HAP-1 (cell line): Measurements from ENCODE around the gene ACP5.

Experiments used
- DNase-seq, 2 experiments: peaks; one replicate each; pipeline ENCODE4 v3.0.0-alpha.2; 2016 to 2020; ENCODE audit warnings: low spot score in 2 of 2
- H3K27me3 ChIP-seq: fragments of 250-450 bp; sonication (Bioruptor Pico); 2 replicates; pipeline ENCODE4 v1.5.1; 2020; ENCODE audit warnings: low read depth, mild to moderate bottlenecking, moderate library complexity
- H3K36me3 ChIP-seq: fragments of 250-450 bp; sonication (Bioruptor Pico); replicated peaks from 2 replicates; pipeline ENCODE4 v1.5.1; 2020; ENCODE audit warnings: mild to moderate bottlenecking
- H3K4me1 ChIP-seq: fragments of 250-450 bp; sonication (Bioruptor Pico); 2 replicates; pipeline ENCODE4 v1.5.1; 2020; ENCODE audit warnings: mild to moderate bottlenecking
- H3K4me3 ChIP-seq: fragments of 250-450 bp; sonication (Bioruptor Pico); 2 replicates; pipeline ENCODE4 v1.5.1; 2020; ENCODE audit warnings: mild to moderate bottlenecking, moderate library complexity
- H3K9me3 ChIP-seq: fragments of 250-450 bp; sonication (Bioruptor Pico); 2 replicates; pipeline ENCODE4 v1.5.1; 2020; ENCODE audit warnings: mild to moderate bottlenecking, moderate library complexity
- in situ Hi-C: fragments of 300-500 bp; cut with MboI; formaldehyde crosslinking; loops from 3 replicates; pipeline ENCODE4 v1.14.3; 2020; ENCODE audit warnings: low sequenced_read_pairs, inconsistent platforms, mixed read lengths

The ACP5 gene

DNA sequence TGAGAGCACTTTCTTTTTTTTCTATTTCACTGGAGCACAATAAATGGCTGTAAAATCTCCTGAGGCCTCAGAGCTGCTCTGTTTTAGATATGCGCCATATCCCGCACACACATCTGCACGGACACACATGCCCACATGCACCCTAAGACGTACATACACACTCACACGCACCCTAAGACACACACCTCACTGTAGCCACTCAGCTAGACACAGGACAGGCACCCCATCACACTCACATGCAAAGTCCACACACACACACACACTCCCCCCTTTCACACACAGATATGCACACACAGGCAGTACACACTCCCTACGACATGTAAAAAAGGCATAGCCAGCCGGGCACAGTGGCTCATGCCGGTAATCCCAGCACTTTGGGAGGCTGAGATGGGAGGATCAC lies 27.2 kb downstream of the ACP5 start:
- H3K9me3 ChIP-seq: no peaks in the 10 kb centered on the region
- H3K4me3 ChIP-seq: no peak overlapping the region
- H3K27me3 ChIP-seq: no peaks in the 10 kb centered on the region
- H3K36me3 ChIP-seq: peaks cover 3% of the 10 kb centered on the region
- in situ Hi-C loops: no loop called here
- no peaks in the 10 kb centered on the region for H3K4me1 ChIP-seq
- DNase-seq: no peak

DNA sequence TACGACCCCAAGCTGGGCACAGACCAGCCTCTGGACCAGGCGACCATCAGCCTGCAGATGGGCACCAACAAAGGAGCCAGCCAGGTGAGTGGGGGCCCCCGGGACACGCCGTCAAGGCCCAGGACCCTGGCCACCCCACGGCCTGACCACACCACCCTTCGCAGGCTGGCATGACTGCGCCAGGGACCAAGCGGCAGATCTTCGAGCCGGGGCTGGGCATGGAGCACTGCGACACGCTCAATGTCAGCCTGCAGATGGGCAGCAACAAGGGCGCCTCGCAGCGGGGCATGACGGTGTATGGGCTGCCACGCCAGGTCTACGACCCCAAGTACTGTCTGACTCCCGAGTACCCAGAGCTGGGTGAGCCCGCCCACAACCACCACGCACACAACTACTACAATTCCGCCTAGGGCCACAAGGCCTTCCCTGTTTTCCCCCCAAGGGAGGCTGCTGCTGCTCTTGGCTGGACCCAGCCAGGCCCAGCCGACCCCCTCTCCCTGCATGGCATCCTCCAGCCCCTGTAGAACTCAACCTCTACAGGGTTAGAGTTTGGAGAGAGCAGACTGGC lies 28.0 kb downstream of the ACP5 start:
- DNase-seq: no peak
- no peak overlapping the region for H3K4me3 ChIP-seq
- peaks cover 3% of the 10 kb centered on the region for H3K36me3 ChIP-seq
- no peaks in the 10 kb centered on the region for H3K9me3 ChIP-seq
- H3K27me3 ChIP-seq: no peaks in the 10 kb centered on the region
- H3K4me1 ChIP-seq: no peaks in the 10 kb centered on the region
- in situ Hi-C loops: no loop called here

DNA sequence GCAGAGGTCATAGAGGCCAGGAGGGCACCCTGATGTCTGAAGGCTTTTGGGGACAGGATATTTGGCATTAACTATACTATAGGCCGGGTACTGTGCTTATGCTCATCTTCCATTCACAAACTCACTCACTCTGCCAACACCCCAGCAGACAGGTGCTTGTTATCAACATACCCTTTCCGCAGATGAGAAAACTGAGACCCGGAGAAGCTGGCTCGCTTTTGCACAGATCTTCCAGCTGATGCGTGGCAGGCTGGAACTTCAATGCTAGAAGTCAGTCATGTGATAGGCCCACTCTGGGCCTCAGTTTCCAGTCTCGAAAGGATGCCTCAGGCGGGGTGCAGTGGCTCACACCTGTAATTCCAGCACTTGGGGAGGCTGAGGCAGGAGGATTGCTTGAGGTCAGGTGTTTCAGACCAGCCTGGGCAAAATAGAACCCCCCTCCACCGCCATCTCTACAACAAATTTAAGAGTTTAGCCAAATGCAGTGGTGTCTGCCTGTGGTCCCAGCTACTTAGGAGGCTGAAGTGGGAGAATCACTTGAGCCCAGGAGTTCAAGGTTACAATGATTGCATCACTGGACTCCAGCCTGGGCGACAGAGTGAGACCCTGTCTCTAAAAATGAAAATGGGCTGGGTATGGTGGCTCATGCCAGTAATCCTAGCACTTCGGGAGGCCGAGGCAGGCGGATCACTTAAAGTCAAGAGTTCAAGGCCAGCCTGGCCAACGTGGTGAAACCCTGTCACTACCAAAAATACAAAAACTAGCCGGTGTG lies 29.3 kb downstream of the ACP5 start:
- DNase-seq: no peak
- H3K27me3 ChIP-seq: no peaks in the 10 kb centered on the region
- H3K9me3 ChIP-seq: no peaks in the 10 kb centered on the region
- no peak overlapping the region for H3K4me3 ChIP-seq
- no peaks in the 10 kb centered on the region for H3K4me1 ChIP-seq
- no peaks in the 10 kb centered on the region; the same call in none of the 2 replicates for H3K36me3 ChIP-seq
- in situ Hi-C loops: no loop called here

DNA sequence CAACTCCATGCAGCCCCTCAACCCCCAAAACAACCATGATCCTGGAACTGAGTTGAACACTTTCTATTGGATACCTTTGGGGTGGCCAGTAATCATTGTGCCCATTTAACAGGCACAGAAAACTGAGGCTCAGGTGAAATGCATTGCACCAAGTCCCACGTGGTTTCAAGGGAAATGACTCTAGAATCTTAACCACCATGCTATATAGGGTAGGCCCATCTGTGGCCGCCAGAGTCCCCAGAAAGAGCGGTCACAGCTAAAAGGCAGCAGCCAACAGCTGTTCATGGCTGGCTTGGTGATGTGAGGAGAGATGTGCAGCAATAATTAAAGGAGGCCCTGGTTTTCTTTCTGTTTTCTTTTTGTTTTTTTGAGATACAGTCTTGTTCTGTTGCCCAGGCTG lies 36.2 kb downstream of the ACP5 start:
- H3K36me3 ChIP-seq: no peaks in the 10 kb centered on the region
- no peak for DNase-seq
- no peaks in the 10 kb centered on the region for H3K27me3 ChIP-seq
- H3K9me3 ChIP-seq: no peaks in the 10 kb centered on the region
- H3K4me1 ChIP-seq: no peaks in the 10 kb centered on the region
- in situ Hi-C loops: no loop called here
- no peak overlapping the region for H3K4me3 ChIP-seq

DNA sequence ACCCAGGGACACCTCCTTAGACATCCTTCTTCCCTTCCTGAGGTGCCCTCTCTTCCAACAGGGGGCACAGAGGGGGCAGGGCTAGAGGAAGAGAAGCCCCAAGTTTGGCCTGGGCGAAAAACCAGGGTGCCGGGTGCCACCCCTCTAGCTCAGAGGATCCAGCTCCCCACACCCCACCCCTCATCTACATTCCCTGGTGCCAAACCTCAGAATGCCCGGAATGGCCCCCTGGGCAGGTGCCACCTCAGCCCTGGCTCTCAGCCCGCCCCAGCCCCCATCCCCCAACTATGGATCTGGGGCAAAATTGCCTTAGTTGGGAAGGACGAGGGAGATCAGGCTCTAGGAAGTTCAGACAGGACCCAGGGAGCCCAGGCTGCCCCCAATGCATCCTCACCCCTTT lies 36.8 kb downstream of the ACP5 start:
- Histone ChIP-seq H3K9me3 (no peaks in the 10 kb centered on the region), H3K27me3 (no peaks in the 10 kb centered on the region), H3K36me3 (no peaks in the 10 kb centered on the region), H3K4me3 (no peak overlapping the region), H3K4me1 (peaks cover 2% of the 10 kb centered on the region; the same call in 1 of the 2 replicates)
- in situ Hi-C loops: no loop called here
- DNase-seq: no peak

DNA sequence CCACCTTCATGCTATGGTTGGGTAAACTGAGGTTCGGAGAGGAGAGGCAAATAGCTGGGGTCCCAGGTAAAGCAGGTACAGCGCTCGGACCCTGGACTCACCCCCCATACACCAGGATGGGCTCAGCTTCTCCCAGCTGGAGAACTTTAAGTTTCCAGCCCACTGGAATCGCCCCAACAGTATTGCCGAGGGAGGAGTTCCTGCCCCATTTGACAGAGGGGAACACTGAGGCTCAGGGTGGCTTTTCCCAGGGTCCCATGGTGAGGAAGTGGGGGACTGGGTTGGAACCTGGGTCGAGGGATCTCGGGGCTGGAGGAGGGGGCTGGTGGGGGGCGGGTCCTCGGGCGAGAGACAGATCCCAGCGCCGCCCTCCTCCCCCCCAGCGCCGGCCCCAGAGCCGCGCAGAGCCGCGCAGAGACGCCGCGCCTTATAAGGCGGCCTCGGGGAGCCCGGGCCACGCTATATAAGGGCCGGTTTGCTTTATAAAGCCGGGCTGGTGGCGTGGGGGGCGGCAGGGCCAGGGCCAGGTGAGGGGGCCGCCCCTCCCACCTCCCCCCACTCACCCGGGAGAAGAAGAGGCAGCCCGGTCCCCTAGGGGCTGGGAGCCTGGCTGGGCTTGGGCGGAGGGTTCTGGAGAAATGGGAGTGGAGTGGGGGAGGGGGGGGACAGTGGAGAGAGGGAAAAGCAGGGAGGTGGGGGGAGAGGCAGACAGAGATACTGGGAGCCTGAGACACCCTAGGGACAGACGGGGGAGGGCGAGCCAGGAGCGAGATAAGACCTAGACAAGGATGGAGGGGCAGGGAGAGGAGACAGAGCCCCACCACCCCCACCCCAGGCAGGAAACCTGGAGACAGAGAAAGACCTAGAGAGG lies 37.7 kb downstream of the ACP5 start:
- peak in 1 of 2 experiments; percentile 38 for DNase-seq
- Histone ChIP-seq H3K4me3 (no peak overlapping the region), H3K9me3 (no peaks in the 10 kb centered on the region), H3K36me3 (no peaks in the 10 kb centered on the region), H3K4me1 (peaks cover 4% of the 10 kb centered on the region; the same call in 1 of the 2 replicates), H3K27me3 (no peaks in the 10 kb centered on the region; the same call in 1 of the 2 replicates)
- in situ Hi-C loops: no loop called here

DNA sequence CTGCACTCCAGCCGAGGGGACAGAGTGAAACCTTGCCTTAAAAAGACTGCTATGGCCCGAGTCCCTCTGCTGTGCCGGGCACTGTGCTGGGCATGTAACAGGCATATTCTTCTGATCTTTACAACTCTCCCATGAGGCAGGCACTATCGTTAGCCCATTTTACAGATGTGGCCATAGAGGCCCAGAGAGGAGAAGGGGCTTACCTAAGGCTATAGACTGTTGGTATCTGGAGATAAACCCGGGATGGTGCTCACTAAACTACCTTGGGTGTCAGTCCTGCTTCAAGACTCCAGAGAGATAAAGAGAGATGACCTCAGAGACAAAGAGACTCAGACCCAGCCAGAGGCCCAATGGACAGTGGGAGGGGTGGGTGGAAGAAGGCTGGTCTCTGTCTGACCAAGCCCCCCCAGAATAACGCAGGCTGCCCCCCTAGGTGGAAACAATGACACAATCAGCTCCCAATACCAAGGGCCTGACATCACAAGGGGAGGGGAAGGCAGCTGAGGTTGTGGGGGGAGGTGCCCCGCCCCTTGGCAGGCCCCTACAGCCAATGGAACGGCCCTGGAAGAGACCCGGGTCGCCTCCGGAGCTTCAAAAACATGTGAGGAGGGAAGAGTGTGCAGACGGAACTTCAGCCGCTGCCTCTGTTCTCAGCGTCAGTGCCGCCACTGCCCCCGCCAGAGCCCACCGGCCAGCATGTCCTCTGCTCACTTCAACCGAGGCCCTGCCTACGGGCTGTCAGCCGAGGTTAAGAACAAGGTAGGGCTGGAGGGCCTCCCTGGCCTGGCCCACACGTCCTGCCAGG lies 39.0 kb downstream of the ACP5 start, which contains the start of gene CNN1:
CNN1 (plus strand) TSS at position 620 of the 805 bp plus-strand sequence; CDS start at position 697, 77 bp downstream.
- H3K36me3 ChIP-seq: no peaks in the 10 kb centered on the region
- H3K27me3 ChIP-seq: no peaks in the 10 kb centered on the region; the same call in 1 of the 2 replicates
- peaks cover 4% of the 10 kb centered on the region; the same call in 1 of the 2 replicates for H3K4me1 ChIP-seq
- no peaks in the 10 kb centered on the region for H3K9me3 ChIP-seq
- DNase-seq: peak in 1 of 2 experiments; percentile 39
- in situ Hi-C loops: no loop called here
- H3K4me3 ChIP-seq: no peak within 1 kb of the TSS

DNA sequence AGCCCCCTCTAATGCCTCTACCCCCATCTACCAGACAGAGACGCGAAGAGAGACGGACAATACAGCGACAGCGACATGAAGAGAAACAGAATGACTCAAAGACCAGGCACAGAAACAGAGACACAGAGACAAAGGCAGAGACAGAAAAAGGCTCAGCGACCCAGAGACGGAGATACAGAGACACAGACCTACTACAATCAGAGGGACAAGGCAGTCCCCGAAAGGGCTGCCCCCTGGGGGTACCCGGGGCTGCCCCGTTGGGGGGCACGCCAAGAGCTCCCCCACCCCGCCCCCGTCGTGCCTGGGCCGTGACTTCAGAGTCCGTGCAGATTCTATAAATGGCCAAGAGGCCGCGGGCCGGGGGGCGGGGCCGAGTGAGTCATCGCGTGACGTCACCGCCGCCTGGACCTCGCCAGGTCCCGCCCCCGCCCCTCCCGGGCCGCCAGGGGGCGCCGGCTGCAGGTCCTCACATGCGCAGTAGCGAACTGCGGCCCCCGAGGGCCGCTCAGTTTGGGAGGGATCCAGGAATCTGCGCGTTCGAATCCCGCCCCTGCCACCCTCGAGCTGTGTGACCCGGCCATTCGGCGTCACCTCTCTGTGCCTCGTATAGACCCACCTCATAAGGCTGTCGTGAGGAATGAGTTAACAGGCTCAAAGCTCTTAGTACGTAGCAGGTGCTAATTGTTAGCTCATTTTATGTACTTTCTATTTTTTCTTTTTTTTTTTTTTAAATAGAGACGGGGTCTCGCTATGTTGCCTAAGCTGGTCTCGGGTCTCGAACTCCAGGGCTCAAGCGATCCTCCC lies 41.5 kb downstream of the ACP5 start:
- Histone ChIP-seq H3K36me3 (no peaks in the 10 kb centered on the region), H3K9me3 (no peaks in the 10 kb centered on the region), H3K4me3 (peak overlapping the region; percentile 22), H3K27me3 (no peaks in the 10 kb centered on the region; the same call in 1 of the 2 replicates), H3K4me1 (peaks cover 4% of the 10 kb centered on the region; the same call in 1 of the 2 replicates)
- in situ Hi-C loops: no loop called here
- DNase-seq: peak; percentile 80 to 93

DNA sequence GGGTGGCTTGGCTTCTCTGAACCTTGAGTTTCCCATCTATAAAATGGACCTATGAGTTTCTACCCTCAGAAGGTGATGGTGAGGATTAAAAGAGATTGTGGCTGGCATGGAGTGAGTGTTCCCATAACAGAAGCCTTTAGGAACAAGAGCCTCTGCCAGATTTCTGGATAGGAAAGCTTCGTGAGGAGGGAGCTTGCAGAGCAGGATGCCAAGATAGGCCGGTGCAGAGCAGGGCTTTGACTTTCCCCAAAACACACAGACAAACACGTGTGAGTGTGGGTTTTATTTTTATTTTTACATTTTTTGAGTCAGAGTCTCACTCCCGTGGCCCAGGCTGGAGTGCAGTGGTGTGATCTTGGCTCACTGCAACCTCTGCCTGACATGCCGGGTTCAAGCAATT lies 42.5 kb downstream of the ACP5 start:
- Histone ChIP-seq H3K36me3 (no peaks in the 10 kb centered on the region), H3K9me3 (no peaks in the 10 kb centered on the region), H3K27me3 (no peaks in the 10 kb centered on the region; the same call in 1 of the 2 replicates), H3K4me3 (no peak overlapping the region), H3K4me1 (peaks cover 4% of the 10 kb centered on the region; the same call in 1 of the 2 replicates)
- DNase-seq: no peak
- in situ Hi-C loops: no loop called here

DNA sequence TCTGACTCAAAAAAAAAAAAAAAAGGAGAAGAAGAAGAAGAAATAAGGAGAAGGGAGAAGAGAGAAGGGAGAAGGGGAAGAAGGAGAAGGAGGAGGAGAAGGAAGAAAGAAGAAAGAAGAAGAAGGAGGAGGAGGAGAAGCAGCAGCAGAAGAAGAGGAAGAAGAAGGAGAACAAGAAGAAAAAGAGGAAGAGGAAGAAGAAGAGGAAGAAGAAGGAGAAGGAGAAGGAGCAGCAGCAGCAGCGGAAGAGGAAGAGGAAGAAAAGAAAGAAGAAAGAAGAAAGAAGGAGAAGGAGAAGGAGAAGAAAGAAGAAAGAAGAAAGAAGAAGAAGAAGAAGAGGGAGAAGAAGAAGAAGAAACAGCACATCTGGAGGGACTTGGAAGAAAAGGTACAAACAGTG lies 42.9 kb downstream of the ACP5 start:
- in situ Hi-C loops: no loop called here
- H3K36me3 ChIP-seq: no peaks in the 10 kb centered on the region
- no peak for DNase-seq
- H3K4me3 ChIP-seq: no peak overlapping the region
- 0 out of 2 replicates have a peak, but pooled peaks cover under 1% of the 10 kb centered on the region for H3K9me3 ChIP-seq
- H3K4me1 ChIP-seq: peaks cover 4% of the 10 kb centered on the region; the same call in 1 of the 2 replicates
- H3K27me3 ChIP-seq: no peaks in the 10 kb centered on the region; the same call in 1 of the 2 replicates

DNA sequence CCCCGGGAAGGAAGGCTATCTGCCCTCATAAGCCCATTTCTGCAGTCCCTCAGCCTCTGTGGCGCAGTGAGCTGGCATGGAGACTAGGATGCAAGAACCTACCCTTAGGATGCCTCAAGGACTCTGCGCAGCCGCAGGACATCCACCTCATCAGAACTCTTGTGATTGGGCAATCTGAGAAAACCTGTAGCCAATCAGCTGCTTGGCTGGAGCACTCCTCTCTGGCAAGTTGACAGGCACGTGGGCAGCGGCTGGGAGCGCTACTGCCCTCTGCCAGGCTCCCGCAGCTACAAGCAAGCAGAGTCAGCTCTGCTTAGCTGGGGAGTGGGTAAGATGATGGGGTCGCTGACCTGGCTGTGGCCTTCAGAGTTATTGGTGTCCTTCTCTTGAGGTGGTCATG lies 47.0 kb downstream of the ACP5 start:
- in situ Hi-C loops: no loop called here
- no peaks in the 10 kb centered on the region; the same call in 1 of the 2 replicates for H3K27me3 ChIP-seq
- peaks cover 6% of the 10 kb centered on the region for H3K4me1 ChIP-seq
- no peaks in the 10 kb centered on the region for H3K36me3 ChIP-seq
- DNase-seq: peak; percentile 62 to 84
- peaks cover 2% of the 10 kb centered on the region; the same call in 1 of the 2 replicates for H3K9me3 ChIP-seq
- H3K4me3 ChIP-seq: no peak overlapping the region

DNA sequence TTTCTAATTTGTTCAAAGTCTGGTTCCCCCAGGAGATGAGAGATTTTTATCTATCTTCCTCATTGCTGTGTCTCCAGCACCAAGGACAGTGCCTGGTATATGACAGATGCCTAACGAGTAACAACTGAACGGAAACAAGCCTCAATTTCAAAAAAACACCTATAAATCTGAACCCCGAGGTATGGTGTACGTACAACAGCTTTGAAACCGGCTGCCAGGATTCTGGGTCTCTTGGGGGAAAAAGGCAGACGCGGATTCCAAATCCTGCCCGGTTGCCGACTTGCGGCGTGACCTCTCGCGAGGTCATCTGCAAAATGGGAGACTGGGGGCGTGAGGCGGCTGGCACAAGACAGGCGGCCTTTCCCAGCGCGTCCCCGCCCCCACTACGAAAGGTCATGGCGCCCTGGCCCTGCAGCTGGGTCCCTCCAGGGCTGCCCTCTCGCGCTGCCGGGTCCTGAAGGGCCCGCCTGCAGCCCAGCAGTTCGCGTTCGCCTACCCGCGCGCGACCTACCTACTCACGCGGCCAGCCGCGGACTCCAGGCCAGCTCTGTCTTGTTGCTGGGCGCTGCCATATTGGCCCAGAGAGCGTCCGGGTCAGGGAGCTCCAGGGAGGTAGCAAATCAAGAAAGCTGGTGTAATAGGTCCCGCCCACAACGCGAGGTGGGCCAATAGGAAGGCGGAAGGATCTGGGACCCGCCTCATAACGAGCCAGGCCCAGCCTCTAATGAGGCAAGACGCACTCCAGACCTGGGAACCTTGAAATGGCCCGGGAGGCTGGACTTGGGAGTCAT lies 48.7 kb downstream of the ACP5 start, which contains the start of gene ECSIT:
ECSIT (minus strand) TSS at position 584 of the 791 bp plus-strand sequence. CDS start 9,964 bp downstream, outside the sequence.
- in situ Hi-C loops: no loop called here
- H3K36me3 ChIP-seq: no peaks in the 10 kb centered on the region
- no peaks in the 10 kb centered on the region for H3K27me3 ChIP-seq

More for the DNA sequence above, 48.7 kb downstream of the ACP5 start, which contains the start of gene ECSIT:
- H3K4me3 ChIP-seq: peak within 1 kb of the TSS; percentile 98
- H3K9me3 ChIP-seq: peaks cover 2% of the 10 kb centered on the region; the same call in 1 of the 2 replicates
- H3K4me1 ChIP-seq: peaks cover 6% of the 10 kb centered on the region
- DNase-seq: peak; percentile 98
